Measurements from ENCODE around the gene P4HA2. TPM values are rescaled to one million over a fixed set of nuclear protein-coding genes. Genes with fewer than 3 reads are reported as not detected.
A peak's percentile ranks its signal among the peaks of the same experiment; 100 is the strongest.

The P4HA2 gene
- 10 to 100 TPM in 1 of 2 donors, 1 to 10 TPM in 1; 5.5 to 20.1 TPM for total RNA-seq

GRCh38 chr5:132227485-132228240, at the start of gene P4HA2:
Gene P4HA2 (minus strand): TSS chr5:132227853. CDS start chr5:132218626, 9,227 bp downstream.
- H3K4me3 Mint-ChIP-seq: peak within 1 kb of the TSS; percentile 15
- ATAC-seq (peak; percentile 89 to 96), DNase-seq (ENCODE audit: low spot score) (peak; percentile 84)
- no peaks in the 10 kb centered on the region for H3K9me3 Mint-ChIP-seq
- H3K4me1 Mint-ChIP-seq (ENCODE audit: low read depth in 2 of 2): peaks cover 7 to 23% of the 10 kb centered on the region in 2 donors
- peaks cover 20 to 26% of the 10 kb centered on the region in 2 donors for H3K27me3 Mint-ChIP-seq
- no peak within 1 kb of the TSS for H3K27ac Mint-ChIP-seq
- H3K36me3 Mint-ChIP-seq: no peaks in the 10 kb centered on the region

GRCh38 chr5:132277256-132277655, 49.6 kb upstream of the P4HA2 start:
- H3K27me3 Mint-ChIP-seq: peaks cover 18 to 23% of the 10 kb centered on the region in 2 donors
- H3K4me3 Mint-ChIP-seq: no peak overlapping the region
- H3K27ac Mint-ChIP-seq: no peak overlapping the region
- H3K9me3 Mint-ChIP-seq: no peaks in the 10 kb centered on the region
- no peak for DNase-seq (ENCODE audit: low spot score)
- H3K36me3 Mint-ChIP-seq: no peaks in the 10 kb centered on the region
- H3K4me1 Mint-ChIP-seq (ENCODE audit: low read depth in 2 of 2): peaks cover 0 to 8% of the 10 kb centered on the region in 2 donors
- no peak for ATAC-seq

GRCh38 chr5:132275367-132276220, 47.9 kb upstream of the P4HA2 start:
- Mint-ChIP-seq H3K4me1 (ENCODE audit: low read depth in 2 of 2) (peaks cover 0 to 16% of the 10 kb centered on the region in 2 donors), H3K27me3 (peaks cover 13 to 20% of the 10 kb centered on the region in 2 donors), H3K27ac (no peak overlapping the region), H3K9me3 (no peaks in the 10 kb centered on the region), H3K4me3 (no peak overlapping the region), H3K36me3 (no peaks in the 10 kb centered on the region)
- DNase-seq (ENCODE audit: low spot score) (no peak), ATAC-seq (no peak)

GRCh38 chr5:132274050-132274792, 46.6 kb upstream of the P4HA2 start:
- no peaks in the 10 kb centered on the region for H3K36me3 Mint-ChIP-seq
- H3K4me1 Mint-ChIP-seq (ENCODE audit: low read depth in 2 of 2): peaks cover 0 to 16% of the 10 kb centered on the region in 2 donors
- H3K9me3 Mint-ChIP-seq: no peaks in the 10 kb centered on the region
- no peak overlapping the region for H3K27ac Mint-ChIP-seq
- DNase-seq (ENCODE audit: low spot score) (no peak), ATAC-seq (no peak)
- no peak overlapping the region for H3K4me3 Mint-ChIP-seq
- H3K27me3 Mint-ChIP-seq: peaks cover 10 to 14% of the 10 kb centered on the region in 2 donors

- Mint-ChIP-seq H3K27ac (no peak overlapping the region), H3K27me3 (peaks cover 10 to 14% of the 10 kb centered on the region in 2 donors), H3K9me3 (no peaks in the 10 kb centered on the region), H3K4me1 (ENCODE audit: low read depth in 2 of 2) (peaks cover 0 to 16% of the 10 kb centered on the region in 2 donors), H3K4me3 (no peak overlapping the region), H3K36me3 (no peaks in the 10 kb centered on the region)
- no peak for DNase-seq (ENCODE audit: low spot score)
- no peak for ATAC-seq
Measured at GRCh38 chr5:132273631-132274030, 46.0 kb upstream of the P4HA2 start.

- ATAC-seq: no peak
- H3K27me3 Mint-ChIP-seq: peaks cover 10 to 14% of the 10 kb centered on the region in 2 donors
- H3K9me3 Mint-ChIP-seq: no peaks in the 10 kb centered on the region
- H3K4me3 Mint-ChIP-seq: no peak overlapping the region
- no peaks in the 10 kb centered on the region for H3K36me3 Mint-ChIP-seq
- peaks cover 0 to 16% of the 10 kb centered on the region in 2 donors for H3K4me1 Mint-ChIP-seq (ENCODE audit: low read depth in 2 of 2)
- no peak overlapping the region for H3K27ac Mint-ChIP-seq
- DNase-seq (ENCODE audit: low spot score): no peak
Measured at GRCh38 chr5:132272311-132273210, 44.9 kb upstream of the P4HA2 start.

GRCh38 chr5:132271251-132272246, 43.9 kb upstream of the P4HA2 start:
- Mint-ChIP-seq H3K9me3 (no peaks in the 10 kb centered on the region), H3K27ac (no peak overlapping the region), H3K27me3 (peaks cover 10 to 14% of the 10 kb centered on the region in 2 donors), H3K4me3 (no peak overlapping the region), H3K36me3 (no peaks in the 10 kb centered on the region), H3K4me1 (ENCODE audit: low read depth in 2 of 2) (peaks cover 0 to 16% of the 10 kb centered on the region in 2 donors)
- DNase-seq (ENCODE audit: low spot score): no peak
- ATAC-seq: peak; percentile 10 to 47

- peaks cover 10 to 14% of the 10 kb centered on the region in 2 donors for H3K27me3 Mint-ChIP-seq
- peaks cover 0 to 16% of the 10 kb centered on the region in 2 donors for H3K4me1 Mint-ChIP-seq (ENCODE audit: low read depth in 2 of 2)
- H3K27ac Mint-ChIP-seq: no peak overlapping the region
- no peaks in the 10 kb centered on the region for H3K36me3 Mint-ChIP-seq
- DNase-seq (ENCODE audit: low spot score): no peak
- no peak overlapping the region for H3K4me3 Mint-ChIP-seq
- no peaks in the 10 kb centered on the region for H3K9me3 Mint-ChIP-seq
- ATAC-seq: no peak
Measured at GRCh38 chr5:132270706-132271105, 43.1 kb upstream of the P4HA2 start.

GRCh38 chr5:132270335-132270665, 42.6 kb upstream of the P4HA2 start:
- Mint-ChIP-seq H3K27me3 (peaks cover 10 to 14% of the 10 kb centered on the region in 2 donors), H3K36me3 (no peaks in the 10 kb centered on the region), H3K4me3 (no peak overlapping the region), H3K4me1 (ENCODE audit: low read depth in 2 of 2) (peaks cover 0 to 16% of the 10 kb centered on the region in 2 donors), H3K27ac (no peak overlapping the region), H3K9me3 (no peaks in the 10 kb centered on the region)
- ATAC-seq (no peak), DNase-seq (ENCODE audit: low spot score) (no peak)

- Mint-ChIP-seq H3K4me1 (ENCODE audit: low read depth in 2 of 2) (peaks cover 0 to 16% of the 10 kb centered on the region in 2 donors), H3K4me3 (no peak overlapping the region), H3K9me3 (no peaks in the 10 kb centered on the region), H3K27ac (no peak overlapping the region), H3K36me3 (no peaks in the 10 kb centered on the region), H3K27me3 (peaks cover 10 to 14% of the 10 kb centered on the region in 2 donors)
- no peak for ATAC-seq
- no peak for DNase-seq (ENCODE audit: low spot score)
Measured at GRCh38 chr5:132269635-132270334, 42.1 kb upstream of the P4HA2 start.

- Mint-ChIP-seq H3K4me3 (no peak overlapping the region), H3K27me3 (peaks cover 7 to 11% of the 10 kb centered on the region in 2 donors), H3K4me1 (ENCODE audit: low read depth in 2 of 2) (peaks cover 0 to 20% of the 10 kb centered on the region in 2 donors), H3K36me3 (no peaks in the 10 kb centered on the region), H3K9me3 (no peaks in the 10 kb centered on the region), H3K27ac (no peak overlapping the region)
- no peak for ATAC-seq
- DNase-seq (ENCODE audit: low spot score): no peak
Measured at GRCh38 chr5:132268769-132269551, 41.3 kb upstream of the P4HA2 start.
